Measurements from ENCODE around the gene NMB.

Gene NMB

DNA sequence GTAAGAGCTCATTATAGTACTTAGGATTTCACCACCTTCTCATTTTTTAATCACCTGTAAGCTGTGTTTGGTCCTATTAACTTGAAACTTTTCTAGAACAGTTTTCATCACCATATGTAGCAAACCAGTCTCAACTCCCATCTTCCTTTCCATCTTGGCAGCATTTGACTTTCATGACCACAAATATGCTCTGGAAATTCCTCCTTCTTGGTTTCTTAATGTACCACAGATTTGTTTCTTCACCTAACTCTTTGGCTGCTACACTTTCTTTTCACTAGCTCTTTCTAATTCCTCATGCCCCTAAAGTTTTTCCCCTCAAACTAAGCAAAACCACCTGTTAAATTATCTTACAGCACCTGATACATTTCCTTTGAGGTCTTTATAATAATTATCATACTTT is 13.2 kb upstream of the NMB start:
- peak in 1 of 2 donors; percentile 25 for DNase-seq
- Histone ChIP-seq H3K79me1 (ENCODE audit: low read length) (no peaks in the 10 kb centered on the region), H3K4me3 (ENCODE audit: low read depth, low read length) (no peak overlapping the region), H3K27ac (ENCODE audit: low read depth, low read length) (no peak overlapping the region), H2AK5ac (ENCODE audit: low read length) (no peak overlapping the region), H2BK12ac (ENCODE audit: low read length) (no peak overlapping the region), H2AFZ (ENCODE audit: insufficient read depth, low read length, poor library complexity) (no peak overlapping the region), H4K8ac (ENCODE audit: low read depth, low read length) (no peak overlapping the region), H3K23ac (ENCODE audit: low read length) (no peak overlapping the region), H3K79me2 (ENCODE audit: control insufficient read depth, insufficient read depth, low read length, poor library complexity) (no peaks in the 10 kb centered on the region), H2BK120ac (ENCODE audit: insufficient read depth, low read length, poor library complexity) (no peak overlapping the region), H4K12ac (ENCODE audit: low read depth, low read length) (no peak overlapping the region), H2BK5ac (ENCODE audit: low read depth, low read length, poor library complexity) (no peak overlapping the region), H3K4me1 (ENCODE audit: control insufficient read depth in 1 of 2, insufficient read depth in 2 of 2, low read length in 2 of 2) (peaks cover 2 to 3% of the 10 kb centered on the region in 2 experiments), H3K4ac (ENCODE audit: low read depth, low read length) (no peak overlapping the region), H3K18ac (ENCODE audit: low read length) (no peak overlapping the region), H3K9me3 (ENCODE audit: insufficient read depth, low read depth, low read length) (no peaks in the 10 kb centered on the region), H3K27me3 (ENCODE audit: insufficient read depth, low read length) (no peaks in the 10 kb centered on the region), H3K36me3 (ENCODE audit: control insufficient read depth in 1 of 2, insufficient read depth in 2 of 2, low read length in 2 of 2) (peaks cover 11 to 22% of the 10 kb centered on the region in 2 experiments), H3K14ac (ENCODE audit: low read length) (no peak overlapping the region), H3K4me2 (ENCODE audit: low read length) (no peak overlapping the region), H3K9ac (ENCODE audit: low read length) (no peak overlapping the region), H4K91ac (ENCODE audit: low read depth, low read length) (no peak overlapping the region)

GRCh38 chr15:84669726-84670125 is 11.7 kb upstream of the NMB start:
- no peak overlapping the region for H2AFZ ChIP-seq (ENCODE audit: insufficient read depth, low read length, poor library complexity)
- H2BK5ac ChIP-seq (ENCODE audit: low read depth, low read length, poor library complexity) = no peak overlapping the region
- H3K4me2 ChIP-seq (ENCODE audit: low read length) = no peak overlapping the region
- no peak overlapping the region for H2BK12ac ChIP-seq (ENCODE audit: low read length)
- H3K36me3 ChIP-seq (ENCODE audit: control insufficient read depth in 1 of 2, insufficient read depth in 2 of 2, low read length in 2 of 2) = peaks cover 13 to 30% of the 10 kb centered on the region in 2 experiments
- no peak for DNase-seq
- no peak overlapping the region for H3K18ac ChIP-seq (ENCODE audit: low read length)
- H2AK5ac ChIP-seq (ENCODE audit: low read length) = no peak overlapping the region
- no peak overlapping the region for H3K4ac ChIP-seq (ENCODE audit: low read depth, low read length)
- no peak overlapping the region for H3K23ac ChIP-seq (ENCODE audit: low read length)
- no peaks in the 10 kb centered on the region for H3K27me3 ChIP-seq (ENCODE audit: insufficient read depth, low read length)
- H3K79me2 ChIP-seq (ENCODE audit: control insufficient read depth, insufficient read depth, low read length, poor library complexity) = no peaks in the 10 kb centered on the region
- peaks cover 2 to 3% of the 10 kb centered on the region in 2 experiments for H3K4me1 ChIP-seq (ENCODE audit: control insufficient read depth in 1 of 2, insufficient read depth in 2 of 2, low read length in 2 of 2)
- no peak overlapping the region for H4K12ac ChIP-seq (ENCODE audit: low read depth, low read length)
- no peak overlapping the region for H4K8ac ChIP-seq (ENCODE audit: low read depth, low read length)
- no peaks in the 10 kb centered on the region for H3K79me1 ChIP-seq (ENCODE audit: low read length)
- H3K14ac ChIP-seq (ENCODE audit: low read length) = no peak overlapping the region
- no CpG with 5 or more reads among the region's 8 CpGs for WGBS (ENCODE audit: extremely low coverage, insufficient coverage, insufficient read length)
- no peaks in the 10 kb centered on the region for H3K9me3 ChIP-seq (ENCODE audit: insufficient read depth, low read depth, low read length)
- no peak overlapping the region for H3K9ac ChIP-seq (ENCODE audit: low read length)
- H2BK120ac ChIP-seq (ENCODE audit: insufficient read depth, low read length, poor library complexity) = no peak overlapping the region
- H4K91ac ChIP-seq (ENCODE audit: low read depth, low read length) = no peak overlapping the region
- no peak overlapping the region for H3K27ac ChIP-seq (ENCODE audit: low read depth, low read length)
- no peak overlapping the region for H3K4me3 ChIP-seq (ENCODE audit: low read depth, low read length)

- no peaks in the 10 kb centered on the region for H3K9me3 ChIP-seq (ENCODE audit: insufficient read depth, low read depth, low read length)
- H3K36me3 ChIP-seq (ENCODE audit: control insufficient read depth in 1 of 2, insufficient read depth in 2 of 2, low read length in 2 of 2) = peaks cover 14 to 27% of the 10 kb centered on the region in 2 experiments
- H3K9ac ChIP-seq (ENCODE audit: low read length) = no peak overlapping the region
- H3K27ac ChIP-seq (ENCODE audit: low read depth, low read length) = no peak overlapping the region
- no peak overlapping the region for H2AK5ac ChIP-seq (ENCODE audit: low read length)
- H3K27me3 ChIP-seq (ENCODE audit: insufficient read depth, low read length) = no peaks in the 10 kb centered on the region
- DNase-seq = no peak
- H3K23ac ChIP-seq (ENCODE audit: low read length) = no peak overlapping the region
- no peak overlapping the region for H2BK12ac ChIP-seq (ENCODE audit: low read length)
- no peaks in the 10 kb centered on the region for H3K79me1 ChIP-seq (ENCODE audit: low read length)
- no peak overlapping the region for H2BK120ac ChIP-seq (ENCODE audit: insufficient read depth, low read length, poor library complexity)
- H3K4me2 ChIP-seq (ENCODE audit: low read length) = no peak overlapping the region
- no peak overlapping the region for H4K91ac ChIP-seq (ENCODE audit: low read depth, low read length)
- WGBS (ENCODE audit: extremely low coverage, insufficient coverage, insufficient read length) = no CpG with 5 or more reads among the region's 3 CpGs
- no peak overlapping the region for H4K12ac ChIP-seq (ENCODE audit: low read depth, low read length)
- H3K4me3 ChIP-seq (ENCODE audit: low read depth, low read length) = no peak overlapping the region
- no peak overlapping the region for H2BK5ac ChIP-seq (ENCODE audit: low read depth, low read length, poor library complexity)
- no peaks in the 10 kb centered on the region for H3K79me2 ChIP-seq (ENCODE audit: control insufficient read depth, insufficient read depth, low read length, poor library complexity)
- H3K4ac ChIP-seq (ENCODE audit: low read depth, low read length) = no peak overlapping the region
- no peak overlapping the region for H2AFZ ChIP-seq (ENCODE audit: insufficient read depth, low read length, poor library complexity)
- no peak overlapping the region for H4K8ac ChIP-seq (ENCODE audit: low read depth, low read length)
- no peak overlapping the region for H3K14ac ChIP-seq (ENCODE audit: low read length)
- no peak overlapping the region for H3K18ac ChIP-seq (ENCODE audit: low read length)
- peaks cover 2 to 3% of the 10 kb centered on the region in 2 experiments for H3K4me1 ChIP-seq (ENCODE audit: control insufficient read depth in 1 of 2, insufficient read depth in 2 of 2, low read length in 2 of 2)
Measured at GRCh38 chr15:84668221-84668982, 10.4 kb upstream of the NMB start.

- H3K27ac ChIP-seq (ENCODE audit: low read depth, low read length) = no peak overlapping the region
- peaks cover 13 to 26% of the 10 kb centered on the region in 2 experiments for H3K36me3 ChIP-seq (ENCODE audit: control insufficient read depth in 1 of 2, insufficient read depth in 2 of 2, low read length in 2 of 2)
- no peaks in the 10 kb centered on the region for H3K9me3 ChIP-seq (ENCODE audit: insufficient read depth, low read depth, low read length)
- H3K79me1 ChIP-seq (ENCODE audit: low read length) = no peaks in the 10 kb centered on the region
- H3K4ac ChIP-seq (ENCODE audit: low read depth, low read length) = no peak overlapping the region
- H3K4me1 ChIP-seq (ENCODE audit: control insufficient read depth in 1 of 2, insufficient read depth in 2 of 2, low read length in 2 of 2) = peaks cover 0 to 2% of the 10 kb centered on the region in 2 experiments
- H3K23ac ChIP-seq (ENCODE audit: low read length) = no peak overlapping the region
- H3K27me3 ChIP-seq (ENCODE audit: insufficient read depth, low read length) = no peaks in the 10 kb centered on the region
- H2BK12ac ChIP-seq (ENCODE audit: low read length) = no peak overlapping the region
- no peak overlapping the region for H2AFZ ChIP-seq (ENCODE audit: insufficient read depth, low read length, poor library complexity)
- no peak overlapping the region for H4K91ac ChIP-seq (ENCODE audit: low read depth, low read length)
- H3K4me3 ChIP-seq (ENCODE audit: low read depth, low read length) = no peak overlapping the region
- no peaks in the 10 kb centered on the region for H3K79me2 ChIP-seq (ENCODE audit: control insufficient read depth, insufficient read depth, low read length, poor library complexity)
- WGBS (ENCODE audit: extremely low coverage, insufficient coverage, insufficient read length) = no CpG with 5 or more reads among the region's 2 CpGs
- no peak overlapping the region for H3K18ac ChIP-seq (ENCODE audit: low read length)
- no peak overlapping the region for H3K14ac ChIP-seq (ENCODE audit: low read length)
- no peak overlapping the region for H3K4me2 ChIP-seq (ENCODE audit: low read length)
- H2BK120ac ChIP-seq (ENCODE audit: insufficient read depth, low read length, poor library complexity) = no peak overlapping the region
- H4K12ac ChIP-seq (ENCODE audit: low read depth, low read length) = no peak overlapping the region
- no peak overlapping the region for H3K9ac ChIP-seq (ENCODE audit: low read length)
- no peak overlapping the region for H2BK5ac ChIP-seq (ENCODE audit: low read depth, low read length, poor library complexity)
- no peak for DNase-seq
- H4K8ac ChIP-seq (ENCODE audit: low read depth, low read length) = no peak overlapping the region
- no peak overlapping the region for H2AK5ac ChIP-seq (ENCODE audit: low read length)
Measured at GRCh38 chr15:84666373-84666772, 8.4 kb upstream of the NMB start.
